ENCODE measurements around the gene KRI1.
A peak's percentile ranks its signal among the peaks of the same experiment; 100 is the strongest.

KRI1 gene

GRCh38 chr19:10518444-10519361, 47.1 kb downstream of the KRI1 start:
- DNase-seq (ENCODE audit: low spot score): peak; percentile 31

- peak; percentile 76 for DNase-seq (ENCODE audit: low spot score)
These were observed 47.9 kb downstream of the KRI1 start for GRCh38 chr19:10517760-10518443.

- peak; percentile 72 for DNase-seq (ENCODE audit: low spot score)
These were observed 48.5 kb downstream of the KRI1 start, which contains the start of gene S1PR5 for GRCh38 chr19:10517361-10517759. S1PR5 (minus strand) TSS chr19:10517447; CDS start chr19:10515011, 2,436 bp downstream.

- peak; percentile 32 for DNase-seq (ENCODE audit: low spot score)
These were observed 49.0 kb downstream of the KRI1 start for GRCh38 chr19:10516671-10517286.

- no peak for DNase-seq (ENCODE audit: low spot score)
These were observed 49.8 kb downstream of the KRI1 start for GRCh38 chr19:10516064-10516385.

- DNase-seq (ENCODE audit: low spot score): peak; percentile 85
These were observed 51.3 kb downstream of the KRI1 start for GRCh38 chr19:10514211-10515145.

- no peak for DNase-seq (ENCODE audit: low spot score)
These were observed 52.6 kb downstream of the KRI1 start for GRCh38 chr19:10513223-10513622.

- DNase-seq (ENCODE audit: low spot score): peak; percentile 75
These were observed 55.5 kb downstream of the KRI1 start for GRCh38 chr19:10510301-10510802.

- DNase-seq (ENCODE audit: low spot score): no peak
These were observed 57.1 kb downstream of the KRI1 start for GRCh38 chr19:10508707-10509106.

GRCh38 chr19:10508036-10508435, 57.8 kb downstream of the KRI1 start:
- no peak for DNase-seq (ENCODE audit: low spot score)

- peak; percentile 72 for DNase-seq (ENCODE audit: low spot score)
These were observed 60.1 kb downstream of the KRI1 start for GRCh38 chr19:10505583-10506229.

Data from iPS-NIHi11 (cell line).